Nephron (organoid): ENCODE results near the gene NPDC1.

Source experiments
- H3K27ac Mint-ChIP-seq, 3 experiments: 2 replicates each; pipeline ENCODE4 v1.8.0; 2020; ENCODE audit warnings: mixed read lengths in 3 of 3, mild to moderate bottlenecking in 2 of 3, moderate library complexity in 1 of 3
- H3K27me3 Mint-ChIP-seq: 2 replicates; pipeline ENCODE4 v1.8.0; 2021; ENCODE audit warnings: low read depth, mild to moderate bottlenecking, moderate library complexity, mixed read lengths
- H3K36me3 Mint-ChIP-seq: 2 replicates; pipeline ENCODE4 v1.8.0; 2020; ENCODE audit warnings: low read depth, mixed read lengths
- H3K4me1 Mint-ChIP-seq: 2 replicates; pipeline ENCODE4 v1.8.0; 2020; ENCODE audit warnings: mixed read lengths
- H3K4me3 Mint-ChIP-seq, 3 experiments: 2 replicates each; pipeline ENCODE4 v1.8.0; 2020; ENCODE audit warnings: mild to moderate bottlenecking in 3 of 3, mixed read lengths in 3 of 3, moderate library complexity in 2 of 3
- H3K9me3 Mint-ChIP-seq: 2 replicates; pipeline ENCODE4 v1.8.0; 2020; ENCODE audit warnings: mixed read lengths
- TF ChIP-seq, protein P1 (sequence below), 3 experiments: fragments of 200-600 bp; sonication (generic); IDR thresholded peaks; one replicate each; pipeline ENCODE4 v1.5.0; 2021; ENCODE audit warnings: antibody characterized with exemption in 3 of 3; ENCODE audit not compliant: unreplicated experiment in 3 of 3

NPDC1 gene

DNA sequence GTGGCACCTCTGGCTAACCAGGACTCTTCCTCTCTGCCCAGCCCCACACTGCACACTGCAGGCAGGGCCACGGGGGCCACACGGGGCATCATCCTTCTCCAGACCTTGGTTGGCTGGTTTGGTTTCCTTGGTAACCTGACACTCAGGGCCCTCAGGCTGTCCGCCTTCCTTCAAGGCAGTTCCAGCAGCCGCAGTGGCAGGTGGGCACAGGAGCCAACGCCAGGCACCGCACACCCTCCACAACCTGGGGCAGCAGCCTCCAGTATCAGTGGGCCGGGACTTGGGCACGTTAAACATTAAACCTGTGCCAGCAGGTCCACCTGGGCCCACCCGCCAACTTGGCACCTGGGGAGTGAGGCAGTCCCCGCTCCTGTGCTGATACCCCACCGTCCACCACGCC, 1.9 kb downstream of the NPDC1 start:
- TF ChIP-seq, protein P1, sequence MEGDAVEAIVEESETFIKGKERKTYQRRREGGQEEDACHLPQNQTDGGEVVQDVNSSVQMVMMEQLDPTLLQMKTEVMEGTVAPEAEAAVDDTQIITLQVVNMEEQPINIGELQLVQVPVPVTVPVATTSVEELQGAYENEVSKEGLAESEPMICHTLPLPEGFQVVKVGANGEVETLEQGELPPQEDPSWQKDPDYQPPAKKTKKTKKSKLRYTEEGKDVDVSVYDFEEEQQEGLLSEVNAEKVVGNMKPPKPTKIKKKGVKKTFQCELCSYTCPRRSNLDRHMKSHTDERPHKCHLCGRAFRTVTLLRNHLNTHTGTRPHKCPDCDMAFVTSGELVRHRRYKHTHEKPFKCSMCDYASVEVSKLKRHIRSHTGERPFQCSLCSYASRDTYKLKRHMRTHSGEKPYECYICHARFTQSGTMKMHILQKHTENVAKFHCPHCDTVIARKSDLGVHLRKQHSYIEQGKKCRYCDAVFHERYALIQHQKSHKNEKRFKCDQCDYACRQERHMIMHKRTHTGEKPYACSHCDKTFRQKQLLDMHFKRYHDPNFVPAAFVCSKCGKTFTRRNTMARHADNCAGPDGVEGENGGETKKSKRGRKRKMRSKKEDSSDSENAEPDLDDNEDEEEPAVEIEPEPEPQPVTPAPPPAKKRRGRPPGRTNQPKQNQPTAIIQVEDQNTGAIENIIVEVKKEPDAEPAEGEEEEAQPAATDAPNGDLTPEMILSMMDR (IDR thresholded peaks at IDR 0.05; ENCODE audit: unreplicated experiment in 3 of 3), result no peak
- no peak overlapping the region for H3K27ac Mint-ChIP-seq
- H3K4me3 Mint-ChIP-seq, result no peak overlapping the region
- H3K36me3 Mint-ChIP-seq, result no peaks in the 10 kb centered on the region
- H3K4me1 Mint-ChIP-seq, result no peaks in the 10 kb centered on the region
- peaks cover 46% of the 10 kb centered on the region for H3K27me3 Mint-ChIP-seq
- no peaks in the 10 kb centered on the region for H3K9me3 Mint-ChIP-seq

DNA sequence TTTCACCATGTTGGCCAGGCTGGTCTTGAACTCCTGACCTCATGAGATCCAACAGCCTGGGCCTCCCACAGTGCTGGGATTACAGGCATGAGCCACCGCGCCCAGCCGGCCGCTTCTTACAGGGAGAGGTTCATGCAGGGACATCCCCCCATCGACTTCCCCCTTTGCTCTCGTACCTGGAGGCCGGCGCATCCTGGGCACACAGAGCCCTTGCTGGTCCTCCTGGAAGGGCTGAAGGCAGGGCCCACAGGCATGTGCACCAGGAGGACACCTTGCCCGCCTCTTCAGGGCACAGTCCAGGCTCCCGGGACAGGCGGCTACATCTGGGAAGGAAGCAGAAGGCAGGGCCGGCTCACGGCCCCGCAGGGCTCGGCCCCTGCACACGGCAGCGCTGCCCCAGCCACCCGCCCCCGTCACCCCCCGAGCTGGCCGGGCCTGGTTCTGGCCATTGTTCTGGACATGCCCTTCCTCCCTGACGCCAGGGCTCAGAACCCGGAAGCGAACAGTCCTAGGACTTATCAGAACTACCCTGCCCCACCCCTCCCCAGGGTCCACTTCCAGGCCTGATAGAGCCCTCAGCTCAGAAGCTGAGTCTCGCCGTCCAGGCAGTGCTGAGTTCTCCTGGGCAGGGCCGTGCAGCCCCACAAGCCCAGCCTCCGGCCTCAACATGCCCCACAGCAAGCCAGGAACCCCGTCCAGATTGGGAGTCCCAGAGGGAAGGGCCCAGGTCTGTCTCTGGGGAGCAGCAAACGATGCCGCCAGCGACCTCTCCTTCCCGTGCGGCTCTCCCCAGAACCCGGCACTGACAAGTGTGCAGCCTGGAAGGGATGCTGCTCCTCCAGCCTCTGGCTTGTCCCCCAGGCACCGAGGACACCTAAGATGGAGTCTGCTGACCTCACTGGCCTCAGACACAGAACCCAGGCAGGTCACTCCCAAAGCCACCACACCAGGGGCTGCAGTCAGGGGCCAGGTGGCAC, 2.9 kb downstream of the NPDC1 start:
- H3K4me1 Mint-ChIP-seq, result no peaks in the 10 kb centered on the region
- no peak overlapping the region for H3K27ac Mint-ChIP-seq
- TF ChIP-seq, protein P1 (IDR thresholded peaks at IDR 0.05; ENCODE audit: unreplicated experiment in 3 of 3), result no peak
- H3K9me3 Mint-ChIP-seq, result no peaks in the 10 kb centered on the region
- H3K36me3 Mint-ChIP-seq, result no peaks in the 10 kb centered on the region
- H3K4me3 Mint-ChIP-seq, result peak overlapping the region in 1 of 3 experiments; percentile 48
- H3K27me3 Mint-ChIP-seq, result peaks cover 39% of the 10 kb centered on the region

DNA sequence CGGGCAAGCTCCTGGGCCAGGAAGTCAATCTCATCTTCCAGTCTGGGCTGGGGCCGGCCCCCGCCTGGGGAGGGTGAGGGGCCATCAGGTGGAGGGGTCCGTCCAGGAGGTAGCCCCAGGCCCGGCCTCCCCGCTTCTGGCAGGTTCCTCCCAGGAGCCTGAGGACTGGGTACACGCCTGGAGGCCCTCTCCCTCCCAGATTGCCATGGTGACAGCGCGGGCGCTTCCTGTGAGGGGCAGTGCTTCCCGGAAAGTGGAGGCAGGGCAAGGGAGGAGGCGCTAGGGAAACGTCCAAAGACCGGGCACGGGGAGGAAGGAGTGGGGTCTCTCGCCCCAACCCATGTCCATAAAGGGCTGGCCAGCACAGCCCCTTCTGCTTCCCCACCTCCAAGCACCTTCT, 4.9 kb downstream of the NPDC1 start:
- no peaks in the 10 kb centered on the region for H3K4me1 Mint-ChIP-seq
- no peaks in the 10 kb centered on the region for H3K9me3 Mint-ChIP-seq
- H3K36me3 Mint-ChIP-seq, result no peaks in the 10 kb centered on the region
- TF ChIP-seq, protein P1 (IDR thresholded peaks at IDR 0.05; ENCODE audit: unreplicated experiment in 3 of 3), result no peak
- no peak overlapping the region for H3K4me3 Mint-ChIP-seq
- peaks cover 20% of the 10 kb centered on the region for H3K27me3 Mint-ChIP-seq
- no peak overlapping the region for H3K27ac Mint-ChIP-seq

DNA sequence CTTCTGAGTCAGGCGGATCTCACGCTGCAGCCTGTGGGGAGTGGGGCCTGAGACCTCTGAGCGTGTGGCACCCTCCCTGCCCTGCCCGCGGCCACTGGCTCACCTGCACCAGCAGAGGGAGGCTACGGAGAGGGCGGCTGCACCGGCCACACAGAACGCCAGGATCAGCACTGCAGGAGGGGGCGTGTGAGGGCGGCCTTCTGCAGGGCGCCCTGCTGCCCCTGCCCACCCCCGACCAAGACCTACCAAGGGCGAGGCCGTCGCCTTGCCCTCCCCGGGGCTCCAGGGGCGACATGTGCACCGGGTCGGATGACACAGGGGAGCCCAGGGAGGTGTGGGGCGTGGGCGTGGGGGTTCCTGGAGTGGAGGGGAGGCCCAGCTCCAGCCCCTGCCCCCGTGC, 5.4 kb downstream of the NPDC1 start:
- no peaks in the 10 kb centered on the region for H3K4me1 Mint-ChIP-seq
- H3K9me3 Mint-ChIP-seq, result no peaks in the 10 kb centered on the region
- TF ChIP-seq, protein P1 (IDR thresholded peaks at IDR 0.05; ENCODE audit: unreplicated experiment in 3 of 3), result no peak
- no peak overlapping the region for H3K27ac Mint-ChIP-seq
- peaks cover 20% of the 10 kb centered on the region for H3K27me3 Mint-ChIP-seq
- H3K36me3 Mint-ChIP-seq, result no peaks in the 10 kb centered on the region
- no peak overlapping the region for H3K4me3 Mint-ChIP-seq

DNA sequence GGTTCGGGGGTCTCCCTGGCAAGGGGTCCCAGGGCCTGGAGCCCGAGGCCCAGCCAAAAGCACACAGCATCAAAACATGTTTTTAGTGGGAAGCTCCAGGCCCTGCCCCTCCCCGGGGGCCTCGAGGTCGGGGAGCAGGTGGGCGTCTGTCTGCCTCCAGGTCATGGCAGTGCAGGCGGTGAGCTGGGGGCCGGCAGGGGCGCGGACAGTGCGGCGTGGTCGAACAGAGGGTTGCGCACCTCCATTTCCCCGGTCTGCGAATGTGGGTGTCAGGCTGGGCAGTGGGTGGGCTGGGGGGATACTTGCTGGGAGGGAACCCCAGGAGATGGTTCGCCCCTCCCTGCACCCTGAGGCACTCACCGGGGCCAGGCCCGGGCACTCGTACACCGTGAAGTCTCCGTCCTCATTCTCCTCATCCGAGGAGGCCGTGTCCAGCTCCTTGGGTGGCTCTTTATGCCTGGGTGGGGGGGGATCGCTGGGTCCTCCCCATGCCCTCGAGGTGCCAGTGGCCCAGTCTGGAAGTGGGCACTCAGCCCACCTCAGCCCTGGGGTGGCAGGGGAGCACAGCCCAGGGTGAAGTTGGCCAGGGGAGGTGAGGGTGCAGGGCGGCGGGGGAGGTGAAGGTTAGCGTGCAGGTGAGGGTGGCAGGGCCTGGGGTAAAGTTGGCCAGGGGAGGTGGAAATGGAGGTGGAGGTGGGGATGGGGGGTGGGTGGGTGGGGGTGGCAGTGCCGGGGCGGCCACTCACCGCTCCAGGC, 6.2 kb downstream of the NPDC1 start:
- TF ChIP-seq, protein P1 (IDR thresholded peaks at IDR 0.05; ENCODE audit: unreplicated experiment in 3 of 3), result no peak
- Mint-ChIP-seq H3K4me1 (no peaks in the 10 kb centered on the region), H3K36me3 (no peaks in the 10 kb centered on the region), H3K27me3 (peaks cover 15% of the 10 kb centered on the region), H3K4me3 (no peak overlapping the region), H3K9me3 (no peaks in the 10 kb centered on the region), H3K27ac (no peak overlapping the region)
